Measurements from ENCODE around the gene DMC1. TPM values are rescaled to one million over a fixed set of nuclear protein-coding genes. Genes with fewer than 3 reads are reported as not detected.

The DMC1 gene
- total RNA-seq, 1 donor, result 5.3 TPM

DNA sequence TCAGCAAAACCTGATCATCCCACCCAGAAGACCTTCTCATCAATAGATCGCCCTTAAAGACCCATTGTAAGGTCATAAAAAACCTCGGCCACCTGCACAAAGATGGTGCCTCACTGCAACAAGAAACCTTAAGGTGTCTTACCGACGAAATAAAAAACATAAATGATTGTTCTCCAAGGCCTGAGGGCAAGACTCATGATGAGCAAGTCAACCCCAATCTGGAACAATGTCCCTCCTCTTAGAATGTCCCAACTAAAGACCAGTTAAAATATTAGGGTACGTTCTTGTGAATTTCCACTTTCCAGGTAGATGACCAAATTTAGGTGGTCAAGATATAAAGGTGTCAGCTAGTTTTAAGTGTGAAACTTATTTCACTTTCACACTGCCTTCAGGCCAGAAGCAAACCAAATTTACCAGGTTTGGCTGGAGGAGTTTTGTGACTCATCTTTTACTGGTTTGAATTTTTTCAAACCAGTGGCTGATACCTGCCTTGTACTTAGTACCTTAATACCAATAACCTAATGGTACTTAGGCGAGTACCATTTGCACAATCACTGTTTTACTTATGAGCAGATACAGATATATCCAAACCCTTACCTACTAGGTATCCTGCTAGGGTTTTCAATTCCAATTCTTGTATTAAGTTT, 87.2 kb downstream of the DMC1 start:
- no peak for DNase-seq (ENCODE audit: low read depth)
- H3K4me3 ChIP-seq (ENCODE audit: low read depth, low read length), result no peak overlapping the region
- TF ChIP-seq, protein P1, sequence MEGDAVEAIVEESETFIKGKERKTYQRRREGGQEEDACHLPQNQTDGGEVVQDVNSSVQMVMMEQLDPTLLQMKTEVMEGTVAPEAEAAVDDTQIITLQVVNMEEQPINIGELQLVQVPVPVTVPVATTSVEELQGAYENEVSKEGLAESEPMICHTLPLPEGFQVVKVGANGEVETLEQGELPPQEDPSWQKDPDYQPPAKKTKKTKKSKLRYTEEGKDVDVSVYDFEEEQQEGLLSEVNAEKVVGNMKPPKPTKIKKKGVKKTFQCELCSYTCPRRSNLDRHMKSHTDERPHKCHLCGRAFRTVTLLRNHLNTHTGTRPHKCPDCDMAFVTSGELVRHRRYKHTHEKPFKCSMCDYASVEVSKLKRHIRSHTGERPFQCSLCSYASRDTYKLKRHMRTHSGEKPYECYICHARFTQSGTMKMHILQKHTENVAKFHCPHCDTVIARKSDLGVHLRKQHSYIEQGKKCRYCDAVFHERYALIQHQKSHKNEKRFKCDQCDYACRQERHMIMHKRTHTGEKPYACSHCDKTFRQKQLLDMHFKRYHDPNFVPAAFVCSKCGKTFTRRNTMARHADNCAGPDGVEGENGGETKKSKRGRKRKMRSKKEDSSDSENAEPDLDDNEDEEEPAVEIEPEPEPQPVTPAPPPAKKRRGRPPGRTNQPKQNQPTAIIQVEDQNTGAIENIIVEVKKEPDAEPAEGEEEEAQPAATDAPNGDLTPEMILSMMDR (IDR thresholded peaks at IDR 0.05; ENCODE audit: insufficient read depth, low read length), result no peak

- TF ChIP-seq, protein P1 (IDR thresholded peaks at IDR 0.05; ENCODE audit: insufficient read depth, low read length), result no peak
- no peak for DNase-seq (ENCODE audit: low read depth)
These were observed 88.1 kb downstream of the DMC1 start for GRCh38 chr22:38481871-38482332.

GRCh38 chr22:38481162-38481870, 88.7 kb downstream of the DMC1 start:
- TF ChIP-seq, protein P1 (IDR thresholded peaks at IDR 0.05; ENCODE audit: insufficient read depth, low read length), result no peak
- no peak overlapping the region for H3K4me3 ChIP-seq (ENCODE audit: low read depth, low read length)
- DNase-seq (ENCODE audit: low read depth), result no peak

More at GRCh38 chr22:38481871-38482332, 88.1 kb downstream of the DMC1 start:
- H3K4me3 ChIP-seq (ENCODE audit: low read depth, low read length), result no peak overlapping the region

DNA sequence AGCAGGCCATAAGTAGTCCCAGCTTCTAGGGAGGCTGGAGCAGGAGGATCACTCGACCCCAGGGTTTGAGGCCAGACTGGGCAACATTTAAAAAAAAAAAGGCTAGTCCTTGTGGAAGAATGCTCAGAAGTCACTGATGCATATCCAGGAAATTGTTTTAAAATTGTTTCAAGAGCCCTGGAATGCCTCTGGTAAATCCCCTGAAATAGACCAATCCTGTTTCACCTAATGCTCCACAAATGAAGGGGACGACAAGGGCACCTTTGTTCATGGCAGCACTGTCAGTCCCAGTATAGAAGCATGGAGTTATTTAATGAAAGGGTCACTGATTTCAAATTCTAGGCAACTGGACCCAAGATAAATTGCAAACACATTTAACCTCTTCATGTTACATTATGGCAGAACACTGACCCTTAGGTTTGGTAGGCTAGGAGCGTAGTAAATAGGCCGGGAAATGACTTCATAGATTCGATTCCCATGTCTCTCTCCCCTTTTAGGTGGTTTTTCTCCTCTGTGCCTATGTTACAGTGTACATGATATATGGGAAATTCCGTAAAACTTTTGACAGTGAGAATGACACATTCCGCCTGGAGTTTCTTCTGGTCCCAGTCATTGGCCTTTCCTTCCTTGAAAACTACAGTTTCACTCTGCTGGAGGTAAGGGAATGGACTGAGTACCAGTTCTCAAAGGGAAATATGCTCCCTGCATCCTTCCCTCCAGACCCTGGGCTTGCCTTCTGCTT, 90.7 kb downstream of the DMC1 start:
- no peak overlapping the region for H3K4me3 ChIP-seq (ENCODE audit: low read depth, low read length)
- no peak for DNase-seq (ENCODE audit: low read depth)
- TF ChIP-seq, protein P1 (IDR thresholded peaks at IDR 0.05; ENCODE audit: insufficient read depth, low read length), result no peak

GRCh38 chr22:38477585-38477984, 92.4 kb downstream of the DMC1 start:
- TF ChIP-seq, protein P1 (IDR thresholded peaks at IDR 0.05; ENCODE audit: insufficient read depth, low read length), result no peak
- H3K4me3 ChIP-seq (ENCODE audit: low read depth, low read length), result no peak overlapping the region
- DNase-seq (ENCODE audit: low read depth), result no peak

GRCh38 chr22:38474003-38474607, 95.9 kb downstream of the DMC1 start:
- no peak for DNase-seq (ENCODE audit: low read depth)
- no peak overlapping the region for H3K4me3 ChIP-seq (ENCODE audit: low read depth, low read length)
- TF ChIP-seq, protein P1 (IDR thresholded peaks at IDR 0.05; ENCODE audit: insufficient read depth, low read length), result no peak

Measured in fibroblast of the aortic adventitia (primary cell).